PFSK-1 (cell line): ENCODE measurements around the gene PIP5KL1.

Source experiments
- POLR2AphosphoS5 ChIP-seq: IDR thresholded peaks from 2 replicates; pipeline ENCODE4 v1.6.1; 2012; ENCODE audit warnings: low read depth, mild to moderate bottlenecking, control low read depth, low read length, moderate library complexity
- REST ChIP-seq, 2 experiments: IDR thresholded peaks; 2 replicates each; pipeline versions ENCODE4 v1.6.1 to v1.8.0; 2011 to 2012; ENCODE audit warnings: low read depth in 2 of 2, low read length in 2 of 2, control low read depth in 1 of 2, inconsistent platforms in 1 of 2, mild to moderate bottlenecking in 1 of 2, moderate library complexity in 1 of 2; ENCODE audit not compliant: insufficient read depth in 1 of 2
- SIN3A ChIP-seq: IDR thresholded peaks from 2 replicates; pipeline ENCODE4 v1.6.1; 2012; ENCODE audit warnings: mild to moderate bottlenecking, low read length, moderate library complexity, borderline replicate concordance; ENCODE audit not compliant: insufficient read depth
- TAF1 ChIP-seq: IDR thresholded peaks from 2 replicates; pipeline ENCODE4 v1.6.1; 2012; ENCODE audit warnings: low read length, control low read depth, borderline replicate concordance; ENCODE audit not compliant: insufficient read depth

DNA sequence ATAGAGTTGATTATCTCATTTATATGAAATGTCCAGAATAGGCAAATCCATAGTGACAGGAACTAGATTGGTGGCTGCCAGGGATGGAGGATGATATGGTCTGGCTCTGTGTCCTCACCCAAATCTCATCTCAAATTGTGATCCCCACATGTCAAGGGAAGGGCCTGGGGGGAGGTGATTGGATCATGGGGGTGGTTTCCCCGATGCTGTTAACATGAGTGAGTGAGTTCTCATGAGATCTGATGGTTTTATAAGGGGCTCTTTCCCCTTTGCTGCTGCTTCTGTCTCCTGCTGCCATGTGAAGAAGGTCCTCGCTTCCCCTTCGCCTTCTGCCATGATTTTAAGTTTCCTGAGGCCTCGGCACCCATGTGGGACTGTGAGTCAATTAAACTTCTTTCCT, 28.8 kb upstream of the PIP5KL1 start:
- no peak for TF ChIP-seq TAF1
- no peak for TF ChIP-seq REST (IDR thresholded peaks at IDR 0.05; ENCODE audit: insufficient read depth in 1 of 2, low read depth in 2 of 2, low read length in 2 of 2)
- TF ChIP-seq POLR2AphosphoS5, result no peak
- TF ChIP-seq SIN3A, result no peak
